Ascending aorta (tissue), 2 donors: ENCODE measurements around the gene CACNG4. TPM values are rescaled to one million over a fixed set of nuclear protein-coding genes. Genes with fewer than 3 reads are reported as not detected.

Experiments
- DNase-seq, 2 donors: peaks; one replicate each; pipeline ENCODE4 v3.0.0-alpha.2; 2019; ENCODE audit warnings: low spot score in 2 of 2
- H3K27ac ChIP-seq, 2 donors: fragments of 200-600 bp; sonication (generic); one replicate each; pipeline ENCODE4 v1.5.1; 2016 to 2017; ENCODE audit warnings: mild to moderate bottlenecking in 1 of 2
- H3K27me3 ChIP-seq: fragments of 200-600 bp; sonication (generic); one replicate; pipeline ENCODE4 v1.5.1; 2017
- H3K36me3 ChIP-seq, 2 donors: fragments of 200-600 bp; sonication (generic); one replicate each; pipeline ENCODE4 v1.5.1; 2016
- H3K4me1 ChIP-seq, 2 donors: fragments of 200-600 bp; sonication (generic); one replicate each; pipeline ENCODE4 v1.5.1; 2016 to 2017; ENCODE audit warnings: mild to moderate bottlenecking in 1 of 2
- H3K4me3 ChIP-seq, 2 donors: fragments of 200-600 bp; sonication (generic); one replicate each; pipeline ENCODE4 v1.5.1; 2016 to 2017; ENCODE audit warnings: mild to moderate bottlenecking in 1 of 2
- H3K9me3 ChIP-seq, 2 donors: fragments of 200-600 bp; sonication (generic); one replicate each; pipeline ENCODE4 v1.5.1; 2016
- CTCF ChIP-seq, 3 experiments: fragments of 200-600 bp in 2 of 3; fragments of 450-650 bp in 1 of 3; sonication (generic) in 2 of 3; IDR thresholded peaks; one replicate each; pipeline ENCODE4 v1.5.1; 2016 to 2019; ENCODE audit warnings: antibody characterized with exemption in 3 of 3, mild to moderate bottlenecking in 1 of 3, moderate library complexity in 1 of 3
- intact Hi-C: fragments of 100-400 bp; cut with DNase I; formaldehyde crosslinking; loops from one replicate; pipeline ENCODE4 v1.15.1; 2023
- total RNA-seq: library from RNA; depleted of rRNA; stranded (reverse); fragments of >200 nt; gene quantifications from one replicate; pipeline ENCODE4 v1.1.0, GENCODE V29; 2016

Gene CACNG4
- total RNA-seq, 1 donor from 2014 or later = not detected

- Histone ChIP-seq H3K27me3 (no peaks in the 10 kb centered on the region), H3K27ac (no peak overlapping the region), H3K4me1 (no peaks in the 10 kb centered on the region), H3K4me3 (no peak overlapping the region), H3K36me3 (no peaks in the 10 kb centered on the region), H3K9me3 (no peaks in the 10 kb centered on the region)
- DNase-seq = no peak
- intact Hi-C loops = no loop called here
- TF ChIP-seq CTCF (IDR thresholded peaks at IDR 0.05) = no peak
These were observed 51.7 kb downstream of the CACNG4 start for GRCh38 chr17:67016039-67016762.

- Histone ChIP-seq H3K36me3 (no peaks in the 10 kb centered on the region), H3K9me3 (no peaks in the 10 kb centered on the region), H3K4me1 (no peaks in the 10 kb centered on the region), H3K27me3 (no peaks in the 10 kb centered on the region), H3K27ac (no peak overlapping the region), H3K4me3 (no peak overlapping the region)
- no peak for TF ChIP-seq CTCF (IDR thresholded peaks at IDR 0.05)
- no peak for DNase-seq
- intact Hi-C loops = no loop called here
These were observed 53.4 kb downstream of the CACNG4 start for GRCh38 chr17:67017910-67018309.

- no peaks in the 10 kb centered on the region for H3K4me1 ChIP-seq
- H3K36me3 ChIP-seq = no peaks in the 10 kb centered on the region
- no peak for DNase-seq
- TF ChIP-seq CTCF (IDR thresholded peaks at IDR 0.05) = no peak
- no peak overlapping the region for H3K27ac ChIP-seq
- no peaks in the 10 kb centered on the region for H3K9me3 ChIP-seq
- intact Hi-C loops = no loop called here
- no peak overlapping the region for H3K4me3 ChIP-seq
- H3K27me3 ChIP-seq = no peaks in the 10 kb centered on the region
These were observed 54.2 kb downstream of the CACNG4 start for GRCh38 chr17:67018471-67019434.

GRCh38 chr17:67019809-67020208, 55.3 kb downstream of the CACNG4 start:
- no peak for DNase-seq
- Histone ChIP-seq H3K27me3 (no peaks in the 10 kb centered on the region), H3K27ac (no peak overlapping the region), H3K36me3 (no peaks in the 10 kb centered on the region), H3K4me1 (no peaks in the 10 kb centered on the region), H3K4me3 (no peak overlapping the region), H3K9me3 (no peaks in the 10 kb centered on the region)
- intact Hi-C loops = no loop called here
- TF ChIP-seq CTCF (IDR thresholded peaks at IDR 0.05) = no peak

GRCh38 chr17:67020293-67020766, 55.8 kb downstream of the CACNG4 start:
- intact Hi-C loops = no loop called here
- Histone ChIP-seq H3K36me3 (no peaks in the 10 kb centered on the region), H3K27me3 (no peaks in the 10 kb centered on the region), H3K4me1 (no peaks in the 10 kb centered on the region), H3K9me3 (no peaks in the 10 kb centered on the region), H3K4me3 (no peak overlapping the region), H3K27ac (no peak overlapping the region)
- TF ChIP-seq CTCF (IDR thresholded peaks at IDR 0.05) = no peak
- DNase-seq = no peak
